Measurements from ENCODE around the gene ANKMY1.

ANKMY1 gene

GRCh38 chr2:240454106-240454901 lies 103.5 kb downstream of the ANKMY1 start:
- ATAC-seq: no peak
- TF ChIP-seq ESRRG (CRISPR knock-in tag; IDR thresholded peaks at IDR 0.05): no peak
- no peak for TF ChIP-seq BACH2 (CRISPR knock-in tag; IDR thresholded peaks at IDR 0.05; ENCODE audit: borderline replicate concordance)
- TF ChIP-seq, protein P1, sequence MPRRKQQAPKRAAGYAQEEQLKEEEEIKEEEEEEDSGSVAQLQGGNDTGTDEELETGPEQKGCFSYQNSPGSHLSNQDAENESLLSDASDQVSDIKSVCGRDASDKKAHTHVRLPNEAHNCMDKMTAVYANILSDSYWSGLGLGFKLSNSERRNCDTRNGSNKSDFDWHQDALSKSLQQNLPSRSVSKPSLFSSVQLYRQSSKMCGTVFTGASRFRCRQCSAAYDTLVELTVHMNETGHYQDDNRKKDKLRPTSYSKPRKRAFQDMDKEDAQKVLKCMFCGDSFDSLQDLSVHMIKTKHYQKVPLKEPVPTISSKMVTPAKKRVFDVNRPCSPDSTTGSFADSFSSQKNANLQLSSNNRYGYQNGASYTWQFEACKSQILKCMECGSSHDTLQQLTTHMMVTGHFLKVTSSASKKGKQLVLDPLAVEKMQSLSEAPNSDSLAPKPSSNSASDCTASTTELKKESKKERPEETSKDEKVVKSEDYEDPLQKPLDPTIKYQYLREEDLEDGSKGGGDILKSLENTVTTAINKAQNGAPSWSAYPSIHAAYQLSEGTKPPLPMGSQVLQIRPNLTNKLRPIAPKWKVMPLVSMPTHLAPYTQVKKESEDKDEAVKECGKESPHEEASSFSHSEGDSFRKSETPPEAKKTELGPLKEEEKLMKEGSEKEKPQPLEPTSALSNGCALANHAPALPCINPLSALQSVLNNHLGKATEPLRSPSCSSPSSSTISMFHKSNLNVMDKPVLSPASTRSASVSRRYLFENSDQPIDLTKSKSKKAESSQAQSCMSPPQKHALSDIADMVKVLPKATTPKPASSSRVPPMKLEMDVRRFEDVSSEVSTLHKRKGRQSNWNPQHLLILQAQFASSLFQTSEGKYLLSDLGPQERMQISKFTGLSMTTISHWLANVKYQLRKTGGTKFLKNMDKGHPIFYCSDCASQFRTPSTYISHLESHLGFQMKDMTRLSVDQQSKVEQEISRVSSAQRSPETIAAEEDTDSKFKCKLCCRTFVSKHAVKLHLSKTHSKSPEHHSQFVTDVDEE (CRISPR knock-in tag; IDR thresholded peaks at IDR 0.05): no peak
- no peak for TF ChIP-seq ZNF8 (CRISPR knock-in tag; IDR thresholded peaks at IDR 0.05)
- TF ChIP-seq ARNTL (CRISPR knock-in tag; IDR thresholded peaks at IDR 0.05; ENCODE audit: borderline replicate concordance, low read depth): no peak
- TF ChIP-seq ZFP30 (CRISPR knock-in tag; IDR thresholded peaks at IDR 0.05): no peak

DNA sequence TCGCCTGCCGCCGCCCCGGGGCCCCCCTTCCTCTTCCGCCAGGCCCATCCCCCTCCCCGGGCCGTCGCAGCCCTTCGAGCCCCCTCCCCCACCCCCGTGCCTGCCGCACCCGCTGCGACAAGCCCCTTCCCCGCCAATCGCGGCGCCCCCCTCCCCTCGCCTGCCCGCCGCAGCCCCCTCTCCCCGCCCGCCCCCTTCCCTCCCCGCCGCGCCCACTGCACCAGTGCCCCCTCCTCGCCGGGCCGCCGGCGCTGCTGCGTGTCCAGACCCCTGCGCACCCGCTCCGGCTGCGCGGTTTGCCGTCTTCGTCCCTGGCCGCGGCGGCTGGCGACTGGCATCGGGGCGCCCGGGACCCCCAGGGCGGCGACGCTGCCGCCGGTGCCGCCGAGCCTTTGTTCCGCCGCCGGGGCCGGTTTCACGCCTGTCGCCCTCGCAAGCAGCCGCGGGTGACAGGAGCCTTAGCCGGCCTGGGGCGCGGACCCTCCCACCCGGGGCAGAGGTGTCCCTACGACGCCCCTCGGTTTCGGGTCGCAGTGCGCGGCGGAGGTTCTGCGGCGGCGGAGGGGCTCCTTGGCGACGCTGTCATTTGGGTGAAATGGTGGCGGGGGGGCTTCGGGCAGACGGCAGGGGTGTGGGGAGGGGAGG lies 104.2 kb downstream of the ANKMY1 start:
- no peak for ATAC-seq
- TF ChIP-seq TCF4 (CRISPR knock-in tag; IDR thresholded peaks at IDR 0.05; ENCODE audit: borderline replicate concordance): no peak
- no peak for TF ChIP-seq ZFP3 (CRISPR knock-in tag; IDR thresholded peaks at IDR 0.05)
- TF ChIP-seq ZNF70 (CRISPR knock-in tag; IDR thresholded peaks at IDR 0.05): no peak
- no peak for TF ChIP-seq ZFP30 (CRISPR knock-in tag; IDR thresholded peaks at IDR 0.05)
- TF ChIP-seq, protein P2, sequence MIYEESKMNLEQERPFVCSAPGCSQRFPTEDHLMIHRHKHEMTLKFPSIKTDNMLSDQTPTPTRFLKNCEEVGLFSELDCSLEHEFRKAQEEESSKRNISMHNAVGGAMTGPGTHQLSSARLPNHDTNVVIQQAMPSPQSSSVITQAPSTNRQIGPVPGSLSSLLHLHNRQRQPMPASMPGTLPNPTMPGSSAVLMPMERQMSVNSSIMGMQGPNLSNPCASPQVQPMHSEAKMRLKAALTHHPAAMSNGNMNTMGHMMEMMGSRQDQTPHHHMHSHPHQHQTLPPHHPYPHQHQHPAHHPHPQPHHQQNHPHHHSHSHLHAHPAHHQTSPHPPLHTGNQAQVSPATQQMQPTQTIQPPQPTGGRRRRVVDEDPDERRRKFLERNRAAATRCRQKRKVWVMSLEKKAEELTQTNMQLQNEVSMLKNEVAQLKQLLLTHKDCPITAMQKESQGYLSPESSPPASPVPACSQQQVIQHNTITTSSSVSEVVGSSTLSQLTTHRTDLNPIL (CRISPR knock-in tag; IDR thresholded peaks at IDR 0.05; ENCODE audit: low read depth): no peak
- TF ChIP-seq OSR1 (CRISPR knock-in tag; IDR thresholded peaks at IDR 0.05): no peak
- TF ChIP-seq PPARA (CRISPR knock-in tag; IDR thresholded peaks at IDR 0.05; ENCODE audit: borderline replicate concordance): no peak
- no peak for TF ChIP-seq CSDC2 (CRISPR knock-in tag; IDR thresholded peaks at IDR 0.05)
- no peak for TF ChIP-seq ESRRG (CRISPR knock-in tag; IDR thresholded peaks at IDR 0.05)
- TF ChIP-seq PATZ1 (CRISPR knock-in tag; IDR thresholded peaks at IDR 0.05; ENCODE audit: borderline replicate concordance): no peak
- TF ChIP-seq GLIS3 (CRISPR knock-in tag; IDR thresholded peaks at IDR 0.05): no peak
- TF ChIP-seq, protein P3, sequence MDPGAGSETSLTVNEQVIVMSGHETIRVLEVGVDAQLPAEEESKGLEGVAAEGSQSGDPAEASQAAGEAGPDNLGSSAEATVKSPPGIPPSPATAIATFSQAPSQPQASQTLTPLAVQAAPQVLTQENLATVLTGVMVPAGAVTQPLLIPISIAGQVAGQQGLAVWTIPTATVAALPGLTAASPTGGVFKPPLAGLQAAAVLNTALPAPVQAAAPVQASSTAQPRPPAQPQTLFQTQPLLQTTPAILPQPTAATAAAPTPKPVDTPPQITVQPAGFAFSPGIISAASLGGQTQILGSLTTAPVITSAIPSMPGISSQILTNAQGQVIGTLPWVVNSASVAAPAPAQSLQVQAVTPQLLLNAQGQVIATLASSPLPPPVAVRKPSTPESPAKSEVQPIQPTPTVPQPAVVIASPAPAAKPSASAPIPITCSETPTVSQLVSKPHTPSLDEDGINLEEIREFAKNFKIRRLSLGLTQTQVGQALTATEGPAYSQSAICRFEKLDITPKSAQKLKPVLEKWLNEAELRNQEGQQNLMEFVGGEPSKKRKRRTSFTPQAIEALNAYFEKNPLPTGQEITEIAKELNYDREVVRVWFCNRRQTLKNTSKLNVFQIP (CRISPR knock-in tag; IDR thresholded peaks at IDR 0.05; ENCODE audit: borderline replicate concordance, low read depth): no peak
- TF ChIP-seq ZNF565 (CRISPR knock-in tag; conservative IDR thresholded peaks at IDR 0.05; ENCODE audit: low read depth): no peak
- no peak for TF ChIP-seq ISL1 (CRISPR knock-in tag; IDR thresholded peaks at IDR 0.05)
- TF ChIP-seq TOX (CRISPR knock-in tag; IDR thresholded peaks at IDR 0.05; ENCODE audit: borderline replicate concordance): no peak
- TF ChIP-seq ZC3H10 (CRISPR knock-in tag; IDR thresholded peaks at IDR 0.05): no peak
- TF ChIP-seq BACH2 (CRISPR knock-in tag; IDR thresholded peaks at IDR 0.05; ENCODE audit: borderline replicate concordance): no peak
- TF ChIP-seq SNAI2 (CRISPR knock-in tag; IDR thresholded peaks at IDR 0.05): no peak
- TF ChIP-seq ARNTL (CRISPR knock-in tag; IDR thresholded peaks at IDR 0.05; ENCODE audit: borderline replicate concordance, low read depth): no peak
